Testis (tissue), 2 donors: Measurements from ENCODE around the gene MLLT10.

ENCODE experiments used
- CTCF ChIP-seq, 3 experiments: fragments of 450-650 bp in 2 of 3; fragments of 200-600 bp in 1 of 3; sonication (generic) in 1 of 3; IDR thresholded peaks; one replicate each; pipeline ENCODE4 v1.5.1; 2016 to 2019; ENCODE audit warnings: antibody characterized with exemption in 3 of 3, mild to moderate bottlenecking in 2 of 3, moderate library complexity in 1 of 3
- POLR2A ChIP-seq: fragments of 450-650 bp; IDR thresholded peaks from one replicate; pipeline ENCODE4 v1.6.1; 2017; ENCODE audit warnings: antibody characterized with exemption, mild to moderate bottlenecking, moderate library complexity

DNA sequence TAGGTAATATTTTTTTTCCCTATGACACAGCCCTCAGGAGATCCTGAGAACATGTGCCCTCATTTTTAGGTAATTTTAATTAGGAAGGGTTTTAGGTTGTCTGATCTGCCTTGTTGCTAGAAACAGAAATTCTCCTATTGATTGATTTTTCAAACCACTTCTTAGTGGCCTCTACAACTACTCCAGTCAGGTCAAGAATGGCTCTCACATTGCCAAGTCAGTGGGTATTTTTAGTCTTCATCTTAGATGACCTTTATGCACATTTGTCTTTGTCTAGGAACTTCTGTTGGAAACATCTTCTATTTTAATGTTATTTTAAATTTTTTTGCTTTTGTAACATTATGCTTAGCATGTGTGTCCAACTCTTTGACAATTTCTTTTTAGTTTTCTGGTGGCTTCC lies 162.3 kb downstream of the MLLT10 start:
- TF ChIP-seq CTCF (IDR thresholded peaks at IDR 0.05) (no peak), POLR2A (no peak)
